Measurements from ENCODE around the gene EFHD2.
"Not testable (repeated sequence)": the region's sequence is repeated elsewhere in the genome, so short reads cannot be mapped to it uniquely, and the experiment has no call there.

Gene EFHD2

GRCh38 chr1:15389828-15390227 is 19.9 kb upstream of the EFHD2 start:
- not testable (repeated sequence) for DNase-seq

GRCh38 chr1:15390667-15391066 is 19.0 kb upstream of the EFHD2 start:
- DNase-seq, result no peak

GRCh38 chr1:15391366-15391765 is 18.3 kb upstream of the EFHD2 start:
- DNase-seq, result no peak

- DNase-seq, result no peak
Measured at GRCh38 chr1:15393475-15394257, 16.0 kb upstream of the EFHD2 start.

- DNase-seq, result no peak
Measured at GRCh38 chr1:15394258-15394690, 15.4 kb upstream of the EFHD2 start.

GRCh38 chr1:15397236-15397635 is 12.5 kb upstream of the EFHD2 start:
- DNase-seq, result no peak

- no peak for DNase-seq
Measured at GRCh38 chr1:15399710-15400109, 10.0 kb upstream of the EFHD2 start.

GRCh38 chr1:15400627-15401026 is 9.1 kb upstream of the EFHD2 start:
- peak in 1 of 2 experiments; percentile 14 for DNase-seq

- DNase-seq, result no peak
Measured at GRCh38 chr1:15401391-15402055, 8.2 kb upstream of the EFHD2 start.

GRCh38 chr1:15402809-15403450 is 6.8 kb upstream of the EFHD2 start:
- DNase-seq, result no peak

GRCh38 chr1:15403962-15404580 is 5.6 kb upstream of the EFHD2 start:
- no peak for DNase-seq

- no peak for DNase-seq
Measured at GRCh38 chr1:15405106-15405850, 4.4 kb upstream of the EFHD2 start.

GRCh38 chr1:15406614-15407559 is 2.8 kb upstream of the EFHD2 start:
- DNase-seq, result no peak

- DNase-seq, result no peak
Measured at GRCh38 chr1:15407580-15407979, 2.1 kb upstream of the EFHD2 start.

- no peak for DNase-seq
Measured at GRCh38 chr1:15408890-15409387, 749 bp upstream of the EFHD2 start.

- DNase-seq, result no peak
Measured at GRCh38 chr1:15410223-15410883, 665 bp downstream of the EFHD2 start.

- no peak for DNase-seq
Measured at GRCh38 chr1:15410884-15411245, 1.2 kb downstream of the EFHD2 start.

GRCh38 chr1:15411593-15412137 is 2.0 kb downstream of the EFHD2 start:
- DNase-seq, result no peak

- no peak for DNase-seq
Measured at GRCh38 chr1:15412175-15412800, 2.6 kb downstream of the EFHD2 start.

- DNase-seq, result no peak
Measured at GRCh38 chr1:15412843-15413242, 3.2 kb downstream of the EFHD2 start.

All from NCI-H187 (cell line).